Measurements from ENCODE around the gene LIN28B.

DNA sequence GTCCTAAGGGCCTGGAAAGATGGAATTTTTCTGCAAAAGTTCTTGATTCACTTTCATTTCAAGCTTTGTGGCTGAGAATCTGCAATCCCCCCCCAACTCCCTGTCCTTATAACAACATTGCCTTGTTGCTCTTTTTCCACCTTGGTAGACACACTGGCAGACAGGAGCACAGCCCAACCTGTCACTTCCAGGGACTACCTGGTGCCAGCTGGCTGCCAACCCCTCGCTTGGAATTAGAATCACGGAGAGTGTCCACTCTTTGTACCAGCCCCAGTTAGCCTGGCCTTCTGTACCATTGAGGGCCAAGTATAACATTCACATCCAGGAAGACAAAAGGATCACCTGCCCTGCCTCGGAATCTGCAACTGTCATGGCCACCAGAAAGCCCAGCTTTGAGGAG is 148.2 kb downstream of the LIN28B start:
- no peak for TF ChIP-seq RAD21 (IDR thresholded peaks at IDR 0.05; ENCODE audit: low read length)
- TF ChIP-seq, protein P1, sequence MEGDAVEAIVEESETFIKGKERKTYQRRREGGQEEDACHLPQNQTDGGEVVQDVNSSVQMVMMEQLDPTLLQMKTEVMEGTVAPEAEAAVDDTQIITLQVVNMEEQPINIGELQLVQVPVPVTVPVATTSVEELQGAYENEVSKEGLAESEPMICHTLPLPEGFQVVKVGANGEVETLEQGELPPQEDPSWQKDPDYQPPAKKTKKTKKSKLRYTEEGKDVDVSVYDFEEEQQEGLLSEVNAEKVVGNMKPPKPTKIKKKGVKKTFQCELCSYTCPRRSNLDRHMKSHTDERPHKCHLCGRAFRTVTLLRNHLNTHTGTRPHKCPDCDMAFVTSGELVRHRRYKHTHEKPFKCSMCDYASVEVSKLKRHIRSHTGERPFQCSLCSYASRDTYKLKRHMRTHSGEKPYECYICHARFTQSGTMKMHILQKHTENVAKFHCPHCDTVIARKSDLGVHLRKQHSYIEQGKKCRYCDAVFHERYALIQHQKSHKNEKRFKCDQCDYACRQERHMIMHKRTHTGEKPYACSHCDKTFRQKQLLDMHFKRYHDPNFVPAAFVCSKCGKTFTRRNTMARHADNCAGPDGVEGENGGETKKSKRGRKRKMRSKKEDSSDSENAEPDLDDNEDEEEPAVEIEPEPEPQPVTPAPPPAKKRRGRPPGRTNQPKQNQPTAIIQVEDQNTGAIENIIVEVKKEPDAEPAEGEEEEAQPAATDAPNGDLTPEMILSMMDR (conservative IDR thresholded peaks at IDR 0.05; ENCODE audit: low read depth, low read length) = no peak
